Stimulated activated CD8-positive, alpha-beta memory T cell treated with anti-CD3 and anti-CD28 coated beads, Interleukin-2, amount 100 ng/mL, for 1 hour (primary cell): Measurements from ENCODE around the gene PCDHA6.
"Not testable (repeated sequence)": the region's sequence is repeated elsewhere in the genome, so short reads cannot be mapped to it uniquely, and the experiment has no call there.

Experiments
- DNase-seq, 2 donors: peaks; one replicate each; pipeline ENCODE4 v3.0.0-alpha.2; 2020; ENCODE audit warnings: low read depth in 2 of 2

The PCDHA6 gene

GRCh38 chr5:140821375-140822280 is 6.1 kb upstream of the PCDHA6 start, which contains the start of gene PCDHA5:
PCDHA5 (plus strand) TSS chr5:140821613.
- no peak for DNase-seq

- DNase-seq: no peak
These were observed 5.5 kb upstream of the PCDHA6 start for GRCh38 chr5:140822281-140822629.

- DNase-seq: not testable (repeated sequence)
These were observed 4.8 kb upstream of the PCDHA6 start for GRCh38 chr5:140822969-140823368.

- DNase-seq: no peak
These were observed 4.3 kb upstream of the PCDHA6 start for GRCh38 chr5:140823475-140823874.

- no peak for DNase-seq
These were observed 590 bp downstream of the PCDHA6 start for GRCh38 chr5:140828362-140828737.

- not testable (repeated sequence) for DNase-seq
These were observed 2.0 kb downstream of the PCDHA6 start for GRCh38 chr5:140829511-140830501.

GRCh38 chr5:140833993-140834392 is 6.2 kb downstream of the PCDHA6 start, which contains the start of gene PCDHA7:
PCDHA7 (plus strand) TSS chr5:140834269; CDS start chr5:140834384, 115 bp downstream.
- no peak for DNase-seq

- DNase-seq: not testable (repeated sequence)
These were observed 6.8 kb downstream of the PCDHA6 start for GRCh38 chr5:140834439-140835008.

GRCh38 chr5:140835622-140836510 is 8.1 kb downstream of the PCDHA6 start:
- no peak for DNase-seq

GRCh38 chr5:140840978-140841962 is 13.5 kb downstream of the PCDHA6 start, which contains the start of gene PCDHA8:
PCDHA8 (plus strand) TSS chr5:140841187; CDS start chr5:140841322, 135 bp downstream.
- DNase-seq: no peak

GRCh38 chr5:140842798-140843733 is 15.3 kb downstream of the PCDHA6 start:
- DNase-seq: no peak

GRCh38 chr5:140848139-140849102 is 20.7 kb downstream of the PCDHA6 start, which contains the start of gene PCDHA9:
PCDHA9 (plus strand) TSS chr5:140848382; CDS start chr5:140848496, 114 bp downstream.
- DNase-seq: not testable (repeated sequence)

- not testable (repeated sequence) for DNase-seq
These were observed 22.3 kb downstream of the PCDHA6 start for GRCh38 chr5:140849831-140850634.

GRCh38 chr5:140855772-140856674 is 28.3 kb downstream of the PCDHA6 start, which contains the start of gene PCDHA10:
PCDHA10 (plus strand) TSS chr5:140855897; CDS start chr5:140856049, 152 bp downstream.
- no peak for DNase-seq
